Right atrium auricular region (tissue), 2 donors: ENCODE results near the gene TMEM132C. TPM values are rescaled to one million over a fixed set of nuclear protein-coding genes. Genes with fewer than 3 reads are reported as not detected.
"Not testable (repeated sequence)": the region's sequence is repeated elsewhere in the genome, so short reads cannot be mapped to it uniquely, and the experiment has no call there.

Experiments
- DNase-seq: peaks from one replicate; pipeline ENCODE4 v3.0.0-alpha.2; 2019; ENCODE audit warnings: low spot score
- H3K27ac ChIP-seq, 2 donors: fragments of 200-600 bp; sonication (generic); 1 replicate in 1 of 2; 2 replicates in 1 of 2; pipeline ENCODE4 v1.5.1; 2016 to 2019
- H3K27me3 ChIP-seq, 2 donors: fragments of 200-600 bp; sonication (generic); one replicate each; pipeline versions ENCODE4 v1.5.1 to v1.6.0; 2017 to 2019
- H3K36me3 ChIP-seq: fragments of 200-600 bp; sonication (generic); one replicate; pipeline ENCODE4 v1.5.1; 2016
- H3K4me1 ChIP-seq, 2 donors: fragments of 200-600 bp; sonication (generic); one replicate each; pipeline versions ENCODE4 v1.5.1 to v1.6.0; 2017 to 2019
- H3K4me3 ChIP-seq, 2 donors: fragments of 200-600 bp; sonication (generic); 1 replicate in 1 of 2; 2 replicates in 1 of 2; pipeline ENCODE4 v1.5.1; 2017 to 2019; ENCODE audit warnings: mild to moderate bottlenecking in 1 of 2, moderate library complexity in 1 of 2
- H3K9me3 ChIP-seq, 2 donors: fragments of 200-600 bp; sonication (generic); one replicate each; pipeline ENCODE4 v1.5.1; 2019
- total RNA-seq, 2 donors: library from RNA; depleted of rRNA; stranded (reverse); fragments of >200 nt; gene quantifications; one replicate each; pipeline ENCODE4 v1.1.0, GENCODE V29; 2016
- TF ChIP-seq, protein P1 (sequence below), 2 donors: fragments of 200-600 bp; sonication (generic); IDR thresholded peaks; one replicate each; pipeline ENCODE4 v1.5.1; 2019; ENCODE audit warnings: antibody characterized with exemption in 2 of 2

Gene TMEM132C
- total RNA-seq, 2 donors from 2014 or later = 5.3 to 10.5 TPM

DNA sequence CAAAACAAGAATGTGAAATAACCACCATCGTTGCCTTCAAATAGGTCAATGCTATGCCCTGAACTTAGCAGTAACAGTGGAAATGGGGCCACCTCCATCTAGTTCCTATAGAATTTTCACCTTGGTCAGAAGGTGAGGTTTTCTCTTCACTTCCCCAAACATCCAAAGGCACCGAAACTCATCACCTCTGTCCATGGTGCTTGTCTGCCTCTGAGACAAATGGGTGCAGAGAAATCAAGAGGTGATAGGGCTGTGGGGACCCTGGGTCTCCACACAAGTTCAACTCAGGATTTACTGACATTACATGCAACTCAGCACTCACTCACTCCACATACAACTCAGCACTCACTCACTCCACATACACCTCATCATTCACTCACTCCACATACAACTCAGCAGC is 26.2 kb upstream of the TMEM132C start:
- no peak overlapping the region for H3K4me3 ChIP-seq
- TF ChIP-seq, protein P1, sequence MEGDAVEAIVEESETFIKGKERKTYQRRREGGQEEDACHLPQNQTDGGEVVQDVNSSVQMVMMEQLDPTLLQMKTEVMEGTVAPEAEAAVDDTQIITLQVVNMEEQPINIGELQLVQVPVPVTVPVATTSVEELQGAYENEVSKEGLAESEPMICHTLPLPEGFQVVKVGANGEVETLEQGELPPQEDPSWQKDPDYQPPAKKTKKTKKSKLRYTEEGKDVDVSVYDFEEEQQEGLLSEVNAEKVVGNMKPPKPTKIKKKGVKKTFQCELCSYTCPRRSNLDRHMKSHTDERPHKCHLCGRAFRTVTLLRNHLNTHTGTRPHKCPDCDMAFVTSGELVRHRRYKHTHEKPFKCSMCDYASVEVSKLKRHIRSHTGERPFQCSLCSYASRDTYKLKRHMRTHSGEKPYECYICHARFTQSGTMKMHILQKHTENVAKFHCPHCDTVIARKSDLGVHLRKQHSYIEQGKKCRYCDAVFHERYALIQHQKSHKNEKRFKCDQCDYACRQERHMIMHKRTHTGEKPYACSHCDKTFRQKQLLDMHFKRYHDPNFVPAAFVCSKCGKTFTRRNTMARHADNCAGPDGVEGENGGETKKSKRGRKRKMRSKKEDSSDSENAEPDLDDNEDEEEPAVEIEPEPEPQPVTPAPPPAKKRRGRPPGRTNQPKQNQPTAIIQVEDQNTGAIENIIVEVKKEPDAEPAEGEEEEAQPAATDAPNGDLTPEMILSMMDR (IDR thresholded peaks at IDR 0.05) = no peak
- no peaks in the 10 kb centered on the region for H3K4me1 ChIP-seq
- H3K36me3 ChIP-seq = no peaks in the 10 kb centered on the region
- no peak for DNase-seq
- peaks cover 0 to 5% of the 10 kb centered on the region in 2 donors for H3K9me3 ChIP-seq
- no peaks in the 10 kb centered on the region for H3K27me3 ChIP-seq
- no peak overlapping the region for H3K27ac ChIP-seq

DNA sequence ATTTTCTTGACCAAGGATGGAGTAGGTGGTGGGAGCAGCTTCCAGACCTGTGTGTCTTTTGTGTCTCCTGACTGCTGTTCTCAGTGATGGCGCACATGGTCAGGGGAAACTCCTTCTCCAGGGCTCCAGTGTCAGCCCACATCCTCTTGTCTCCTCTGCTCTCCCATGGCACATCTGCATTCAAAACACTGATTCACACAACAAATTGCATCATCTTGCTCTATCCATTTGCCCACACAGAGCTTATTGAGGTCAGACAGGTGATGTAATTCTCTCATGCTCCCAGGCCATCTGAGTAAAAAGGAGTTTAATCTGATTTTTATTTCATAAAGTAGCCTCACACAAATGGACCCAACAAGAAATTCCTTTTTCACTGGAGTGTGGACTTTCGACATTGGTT is 21.8 kb upstream of the TMEM132C start:
- no peak for DNase-seq
- Histone ChIP-seq H3K4me3 (no peak overlapping the region), H3K27me3 (no peaks in the 10 kb centered on the region), H3K4me1 (no peaks in the 10 kb centered on the region), H3K27ac (no peak overlapping the region), H3K36me3 (no peaks in the 10 kb centered on the region), H3K9me3 (peaks cover 0 to 5% of the 10 kb centered on the region in 2 donors)
- TF ChIP-seq, protein P1 (IDR thresholded peaks at IDR 0.05) = no peak

DNA sequence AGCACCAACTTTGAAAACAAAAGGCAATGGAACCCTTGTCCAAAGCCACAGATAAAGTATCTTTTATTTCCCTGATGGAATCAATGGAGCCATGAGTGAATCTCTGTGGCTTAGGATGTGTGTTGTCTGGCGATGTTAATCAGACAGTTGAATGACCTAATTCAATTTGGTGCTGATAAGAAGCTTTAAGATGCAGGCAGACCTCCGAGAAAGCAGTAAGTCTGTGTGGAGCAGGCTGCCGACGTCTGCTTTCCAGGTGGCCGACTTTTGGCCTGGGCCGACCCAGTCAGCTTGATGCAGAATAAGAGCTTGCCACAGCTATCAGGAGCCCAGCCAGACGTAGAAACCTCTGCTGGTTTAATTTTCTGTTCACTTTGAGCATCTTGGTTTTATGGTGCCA is 21.1 kb upstream of the TMEM132C start:
- H3K27me3 ChIP-seq = no peaks in the 10 kb centered on the region
- no peaks in the 10 kb centered on the region for H3K4me1 ChIP-seq
- H3K36me3 ChIP-seq = no peaks in the 10 kb centered on the region
- no peak overlapping the region for H3K27ac ChIP-seq
- TF ChIP-seq, protein P1 (IDR thresholded peaks at IDR 0.05) = no peak
- DNase-seq = no peak
- H3K9me3 ChIP-seq = peaks cover 0 to 5% of the 10 kb centered on the region in 2 donors
- no peak overlapping the region for H3K4me3 ChIP-seq

DNA sequence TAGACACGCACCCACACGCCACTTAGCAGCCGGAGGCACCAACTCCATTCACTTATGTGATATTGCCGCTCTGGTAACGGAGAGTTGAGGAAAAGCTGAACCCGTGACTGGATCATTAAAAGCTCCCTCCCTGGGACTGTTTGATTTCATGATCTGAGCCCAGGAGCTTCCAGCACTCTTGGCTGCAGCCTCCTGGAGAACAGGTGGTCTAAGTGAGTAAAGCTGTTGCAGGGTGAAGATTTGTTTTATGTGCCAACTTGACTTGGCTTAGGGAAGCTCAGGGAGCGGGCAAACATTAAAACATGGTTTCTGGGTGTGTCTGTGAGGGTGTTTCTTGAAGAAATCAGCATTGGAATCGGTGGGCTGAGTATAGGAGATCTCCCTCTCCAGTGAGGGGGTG is 16.9 kb upstream of the TMEM132C start:
- Histone ChIP-seq H3K27ac (no peak overlapping the region), H3K36me3 (no peaks in the 10 kb centered on the region), H3K4me3 (no peak overlapping the region), H3K9me3 (peaks cover 0 to 6% of the 10 kb centered on the region in 2 donors), H3K27me3 (no peaks in the 10 kb centered on the region), H3K4me1 (no peaks in the 10 kb centered on the region)
- TF ChIP-seq, protein P1 (IDR thresholded peaks at IDR 0.05) = no peak
- no peak for DNase-seq

DNA sequence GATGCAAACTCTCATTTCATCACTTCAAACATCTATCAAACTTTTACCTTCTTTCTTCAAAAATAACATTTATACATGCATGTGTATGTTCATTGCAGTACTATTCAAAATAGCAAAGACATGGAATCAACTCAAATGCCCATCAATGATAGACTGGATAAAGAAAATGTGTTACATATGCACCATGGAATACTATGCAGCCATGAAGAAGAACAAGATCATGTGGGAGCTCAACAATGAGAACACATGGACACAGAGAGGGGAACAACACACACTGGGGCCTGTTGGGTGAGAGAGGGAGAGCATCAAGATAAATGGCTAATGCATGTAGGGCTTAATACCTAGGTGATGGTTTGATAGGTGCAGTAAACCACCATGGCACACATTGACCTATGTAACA is 13.1 kb upstream of the TMEM132C start:
- H3K36me3 ChIP-seq, H3K4me3 ChIP-seq, DNase-seq, H3K27me3 ChIP-seq, H3K27ac ChIP-seq, H3K4me1 ChIP-seq: not testable (repeated sequence)
- peaks cover 0 to 14% of the 10 kb centered on the region in 2 donors for H3K9me3 ChIP-seq

DNA sequence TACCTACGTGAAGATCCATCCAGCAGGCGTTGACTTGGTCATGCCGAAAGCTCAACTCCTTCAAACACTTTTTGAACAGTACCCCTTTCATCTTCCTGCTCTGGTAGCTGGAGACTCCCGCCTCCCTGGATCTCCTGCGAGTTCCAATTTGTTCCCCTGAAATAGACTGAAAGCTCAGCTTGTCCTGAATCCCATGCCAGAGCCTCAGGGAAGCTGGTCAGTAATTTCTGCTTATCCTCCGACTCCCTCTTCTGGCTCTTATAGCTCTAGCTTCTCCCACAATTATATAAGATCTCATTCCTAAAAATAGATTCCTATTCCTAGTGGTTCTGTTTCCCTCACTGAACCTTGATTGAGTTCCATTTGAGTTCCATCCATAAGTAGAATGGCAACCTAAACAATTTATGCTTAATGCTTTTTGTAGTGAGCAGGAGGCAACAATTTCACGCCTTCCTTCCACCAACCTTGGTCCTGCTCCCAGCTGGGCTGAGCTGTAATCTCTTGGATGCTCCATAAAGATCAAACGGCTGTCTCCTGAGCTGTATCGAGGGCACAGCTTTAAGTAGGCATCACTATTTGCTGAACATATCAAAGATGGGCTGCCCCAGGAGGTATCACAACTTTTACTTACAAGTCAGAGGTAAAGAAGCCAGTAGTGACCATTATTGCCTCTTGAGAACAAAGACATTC is 8.0 kb upstream of the TMEM132C start:
- no peak overlapping the region for H3K27ac ChIP-seq
- TF ChIP-seq, protein P1 (IDR thresholded peaks at IDR 0.05) = no peak
- H3K36me3 ChIP-seq = no peaks in the 10 kb centered on the region
- no peaks in the 10 kb centered on the region for H3K27me3 ChIP-seq
- peaks cover 0 to 11% of the 10 kb centered on the region in 2 donors for H3K9me3 ChIP-seq
- no peaks in the 10 kb centered on the region for H3K4me1 ChIP-seq
- no peak overlapping the region for H3K4me3 ChIP-seq
- no peak for DNase-seq
